Astrocyte (in vitro differentiated cells and primary cell): ENCODE data around the gene TMEM221. TPM values are rescaled to one million over a fixed set of nuclear protein-coding genes. Genes with fewer than 3 reads are reported as not detected.

Experiments used
- DNase-seq: peaks from one replicate; pipeline ENCODE4 v3.0.0-alpha.2; 2010; ENCODE audit warnings: low read depth
- FAIRE-seq: peaks from 2 replicates; lab custom pipeline; 2011; peaks lifted over from hg19 to GRCh38; lab: Jason Lieb, UNC
- H2AFZ ChIP-seq: 2 replicates; pipeline ENCODE4 v1.6.0; 2012; ENCODE audit warnings: low read depth, low read length, inconsistent platforms
- H3K27ac ChIP-seq: 2 replicates; pipeline ENCODE4 v1.5.1; 2011; ENCODE audit warnings: low read depth, low read length, inconsistent platforms
- H3K27me3 ChIP-seq: 2 replicates; pipeline ENCODE4 v1.6.0; 2011; ENCODE audit warnings: low read length, inconsistent platforms; ENCODE audit not compliant: insufficient read depth
- H3K36me3 ChIP-seq: 2 replicates; pipeline ENCODE4 v1.5.1; 2011; ENCODE audit warnings: low read length, inconsistent platforms; ENCODE audit not compliant: insufficient read depth
- H3K4me1 ChIP-seq: 2 replicates; pipeline ENCODE4 v1.5.1; 2011; ENCODE audit warnings: low read length, inconsistent platforms; ENCODE audit not compliant: insufficient read depth
- H3K4me2 ChIP-seq: 2 replicates; pipeline ENCODE4 v1.6.0; 2012; ENCODE audit warnings: low read length, inconsistent platforms
- H3K4me3 ChIP-seq: 2 replicates; pipeline ENCODE4 v1.5.1; 2011; ENCODE audit warnings: low read depth, mild to moderate bottlenecking, low read length, inconsistent platforms; ENCODE audit not compliant: insufficient read depth
- H3K79me2 ChIP-seq: 2 replicates; pipeline ENCODE4 v1.6.0; 2012; ENCODE audit warnings: mild to moderate bottlenecking, low read length, inconsistent platforms; ENCODE audit not compliant: insufficient read depth
- H3K9ac ChIP-seq: 2 replicates; pipeline ENCODE4 v1.6.0; 2012; ENCODE audit warnings: mild to moderate bottlenecking, low read length, inconsistent platforms
- H3K9me3 ChIP-seq: 2 replicates; pipeline ENCODE4 v1.5.1; 2012; ENCODE audit warnings: low read depth, mild to moderate bottlenecking, low read length, inconsistent platforms; ENCODE audit not compliant: insufficient read depth
- H4K20me1 ChIP-seq: 2 replicates; pipeline ENCODE4 v1.6.0; 2012; ENCODE audit warnings: low read length, inconsistent platforms; ENCODE audit not compliant: insufficient read depth
- H3K27ac Mint-ChIP-seq: one replicate; pipeline ENCODE4 v1.8.0; 2021; ENCODE audit warnings: mild to moderate bottlenecking, mixed read lengths; ENCODE audit not compliant: unreplicated experiment
- H3K27me3 Mint-ChIP-seq: one replicate; pipeline ENCODE4 v1.8.0; 2021; ENCODE audit warnings: low read depth, mixed read lengths; ENCODE audit not compliant: unreplicated experiment
- H3K36me3 Mint-ChIP-seq: one replicate; pipeline ENCODE4 v1.8.0; 2021; ENCODE audit warnings: low read depth, mixed read lengths; ENCODE audit not compliant: unreplicated experiment
- H3K4me1 Mint-ChIP-seq: one replicate; pipeline ENCODE4 v1.8.0; 2021; ENCODE audit warnings: low read depth, mixed read lengths; ENCODE audit not compliant: unreplicated experiment
- H3K4me3 Mint-ChIP-seq: one replicate; pipeline ENCODE4 v1.8.0; 2021; ENCODE audit warnings: mild to moderate bottlenecking, moderate library complexity, mixed read lengths; ENCODE audit not compliant: unreplicated experiment
- H3K9me3 Mint-ChIP-seq: one replicate; pipeline ENCODE4 v1.8.0; 2021; ENCODE audit warnings: mild to moderate bottlenecking, mixed read lengths; ENCODE audit not compliant: unreplicated experiment
- EZH2 ChIP-seq: IDR thresholded peaks from 2 replicates; pipeline ENCODE4 v1.6.1; 2012; ENCODE audit warnings: mild to moderate bottlenecking, low read length, inconsistent platforms; ENCODE audit not compliant: insufficient read depth
- total RNA-seq: library from RNA; stranded (reverse); gene quantifications from 2 replicates; pipeline ENCODE4 v1.2.1, GENCODE V29; 2021
- TF ChIP-seq, protein P1 (sequence below): IDR thresholded peaks from 2 replicates; pipeline ENCODE4 v1.5.1; 2011; ENCODE audit warnings: low read depth, mild to moderate bottlenecking, inconsistent platforms, low read length, moderate library complexity; ENCODE audit not compliant: insufficient read depth

The TMEM221 gene
- total RNA-seq, 1 donor from 2014 or later, result 0.23 TPM

DNA sequence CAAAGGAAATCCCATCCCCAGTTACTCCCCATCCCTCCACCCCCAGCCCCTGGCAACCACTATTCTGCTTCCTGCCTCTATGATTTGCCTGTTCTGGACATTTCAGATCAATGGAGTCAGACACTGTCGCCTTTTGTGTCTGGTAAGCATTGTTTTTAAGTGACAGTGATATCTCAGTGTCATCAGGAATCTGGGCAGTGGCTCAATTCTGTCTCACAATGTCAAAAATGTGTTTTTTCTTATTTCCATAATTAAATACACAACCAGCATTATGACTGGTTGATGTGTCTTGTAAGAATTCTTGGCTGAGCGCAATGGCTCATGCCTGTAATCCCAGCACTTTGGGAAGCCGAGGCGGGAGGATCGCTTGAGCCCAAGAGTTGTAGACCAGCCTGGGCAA is 42.8 kb upstream of the TMEM221 start:
- Mint-ChIP-seq H3K4me1 (no peaks in the 10 kb centered on the region), H3K36me3 (peaks cover 5% of the 10 kb centered on the region), H3K4me3 (no peak overlapping the region), H3K27me3 (peaks cover 2% of the 10 kb centered on the region), H3K9me3 (no peaks in the 10 kb centered on the region), H3K27ac (no peak overlapping the region)
- DNase-seq (no peak), FAIRE-seq (no peak)
- Histone ChIP-seq H3K4me2 (no peak overlapping the region), H3K27me3 (no peaks in the 10 kb centered on the region), H3K79me2 (peaks cover 2% of the 10 kb centered on the region), H3K9me3 (no peaks in the 10 kb centered on the region), H4K20me1 (peaks cover 7% of the 10 kb centered on the region), H3K27ac (no peak overlapping the region), H3K4me1 (no peaks in the 10 kb centered on the region), H2AFZ (no peak overlapping the region), H3K9ac (no peak overlapping the region), H3K4me3 (no peak overlapping the region), H3K36me3 (no peaks in the 10 kb centered on the region)
- TF ChIP-seq, protein P1, sequence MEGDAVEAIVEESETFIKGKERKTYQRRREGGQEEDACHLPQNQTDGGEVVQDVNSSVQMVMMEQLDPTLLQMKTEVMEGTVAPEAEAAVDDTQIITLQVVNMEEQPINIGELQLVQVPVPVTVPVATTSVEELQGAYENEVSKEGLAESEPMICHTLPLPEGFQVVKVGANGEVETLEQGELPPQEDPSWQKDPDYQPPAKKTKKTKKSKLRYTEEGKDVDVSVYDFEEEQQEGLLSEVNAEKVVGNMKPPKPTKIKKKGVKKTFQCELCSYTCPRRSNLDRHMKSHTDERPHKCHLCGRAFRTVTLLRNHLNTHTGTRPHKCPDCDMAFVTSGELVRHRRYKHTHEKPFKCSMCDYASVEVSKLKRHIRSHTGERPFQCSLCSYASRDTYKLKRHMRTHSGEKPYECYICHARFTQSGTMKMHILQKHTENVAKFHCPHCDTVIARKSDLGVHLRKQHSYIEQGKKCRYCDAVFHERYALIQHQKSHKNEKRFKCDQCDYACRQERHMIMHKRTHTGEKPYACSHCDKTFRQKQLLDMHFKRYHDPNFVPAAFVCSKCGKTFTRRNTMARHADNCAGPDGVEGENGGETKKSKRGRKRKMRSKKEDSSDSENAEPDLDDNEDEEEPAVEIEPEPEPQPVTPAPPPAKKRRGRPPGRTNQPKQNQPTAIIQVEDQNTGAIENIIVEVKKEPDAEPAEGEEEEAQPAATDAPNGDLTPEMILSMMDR, result no peak
- no peak for TF ChIP-seq EZH2

DNA sequence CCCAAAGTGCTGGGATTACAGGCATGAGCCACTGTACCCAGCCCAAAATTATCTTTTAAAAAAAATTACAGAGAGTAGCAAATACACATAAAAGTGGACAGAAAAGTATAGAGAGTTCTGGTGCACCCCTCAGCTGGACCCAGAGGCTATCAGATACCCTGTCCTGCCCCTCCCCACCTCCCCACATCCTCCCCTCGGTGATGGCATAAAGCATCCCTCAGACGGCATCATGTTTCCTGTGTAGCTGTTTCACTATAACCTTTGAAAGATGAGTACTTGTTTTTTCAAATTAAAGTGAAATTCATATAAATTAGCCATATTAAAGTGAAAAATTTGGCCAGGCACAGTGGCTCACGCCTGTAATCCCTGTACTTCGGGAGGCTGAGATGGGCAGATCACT is 41.9 kb upstream of the TMEM221 start:
- no peaks in the 10 kb centered on the region for H3K27me3 ChIP-seq
- H3K79me2 ChIP-seq, result peaks cover 3% of the 10 kb centered on the region
- no peaks in the 10 kb centered on the region for H4K20me1 ChIP-seq
- Mint-ChIP-seq H3K4me3 (no peak overlapping the region), H3K36me3 (peaks cover 3% of the 10 kb centered on the region), H3K9me3 (no peaks in the 10 kb centered on the region), H3K4me1 (no peaks in the 10 kb centered on the region), H3K27ac (no peak overlapping the region), H3K27me3 (no peaks in the 10 kb centered on the region)
- H3K9me3 ChIP-seq, result no peaks in the 10 kb centered on the region
- DNase-seq, result no peak
- no peak overlapping the region for H3K4me3 ChIP-seq
- no peaks in the 10 kb centered on the region for H3K4me1 ChIP-seq
- H3K27ac ChIP-seq, result no peak overlapping the region
- no peaks in the 10 kb centered on the region for H3K36me3 ChIP-seq
- H2AFZ ChIP-seq, result no peak overlapping the region
- no peak for TF ChIP-seq EZH2
- TF ChIP-seq, protein P1, result no peak
- FAIRE-seq, result no peak
- H3K9ac ChIP-seq, result no peak overlapping the region
- no peak overlapping the region for H3K4me2 ChIP-seq

DNA sequence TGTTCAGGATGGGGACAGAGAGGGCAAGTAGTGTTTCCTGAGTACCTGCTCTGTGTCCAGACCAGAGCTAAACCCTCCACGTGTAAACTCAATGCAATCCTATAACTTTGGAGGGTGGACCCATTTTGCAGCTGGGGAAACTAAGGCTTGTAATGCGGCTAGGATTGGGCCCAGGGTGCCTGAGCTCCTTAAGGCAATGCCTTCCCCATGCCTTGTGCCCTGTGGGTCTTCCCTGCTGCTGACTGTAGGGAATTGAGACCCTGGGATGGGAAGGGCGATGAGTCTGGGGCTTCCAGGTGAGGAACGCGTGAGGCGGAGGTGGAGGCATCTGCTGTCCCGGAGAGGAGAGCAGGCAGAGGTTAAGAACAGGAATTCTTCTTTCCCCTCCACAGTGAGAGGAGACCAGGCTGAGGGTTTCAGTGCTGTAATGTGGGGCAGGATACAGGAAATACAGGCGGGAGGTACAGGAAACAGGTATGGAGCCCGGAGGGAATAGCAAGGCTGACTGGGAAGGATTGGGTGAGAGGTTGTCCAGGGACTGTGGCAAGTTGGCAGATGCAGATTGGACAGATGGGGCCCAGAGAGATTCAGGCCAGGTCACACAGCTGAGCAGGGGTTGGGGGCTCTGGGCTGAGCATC is 41.0 kb upstream of the TMEM221 start:
- Mint-ChIP-seq H3K27ac (no peak overlapping the region), H3K4me3 (no peak overlapping the region), H3K36me3 (peaks cover 3% of the 10 kb centered on the region), H3K9me3 (no peaks in the 10 kb centered on the region), H3K4me1 (no peaks in the 10 kb centered on the region), H3K27me3 (no peaks in the 10 kb centered on the region)
- Histone ChIP-seq H3K9me3 (no peaks in the 10 kb centered on the region), H3K4me1 (no peaks in the 10 kb centered on the region), H4K20me1 (peaks cover 2% of the 10 kb centered on the region), H3K79me2 (peaks cover 3% of the 10 kb centered on the region), H3K4me2 (no peak overlapping the region), H3K27ac (no peak overlapping the region), H3K9ac (no peak overlapping the region), H3K36me3 (no peaks in the 10 kb centered on the region), H2AFZ (no peak overlapping the region), H3K4me3 (no peak overlapping the region), H3K27me3 (no peaks in the 10 kb centered on the region)
- DNase-seq (no peak), FAIRE-seq (no peak)
- TF ChIP-seq EZH2, result no peak
- TF ChIP-seq, protein P1, result no peak
